Adrenal gland (tissue), 12 donors: ENCODE data around the gene UBAP2L. TPM values are rescaled to one million over a fixed set of nuclear protein-coding genes. Genes with fewer than 3 reads are reported as not detected.

Source experiments
- DNase-seq, 7 donors: peaks; one replicate each; pipeline ENCODE4 v3.0.0-alpha.2; 2019 to 2020
- H3K27ac ChIP-seq, 5 donors: fragments of 200-600 bp; sonication (generic) in 4 of 5; 1 replicate in 3 of 5; 2 replicates in 2 of 5; pipeline versions ENCODE4 v1.5.1 to v1.8.0; 2016 to 2020; ENCODE audit warnings: mild to moderate bottlenecking in 1 of 5
- H3K27me3 ChIP-seq: fragments of 200-600 bp; 2 replicates; pipeline ENCODE4 v1.8.0; 2021
- H3K36me3 ChIP-seq, 2 donors: fragments of 200-600 bp; replicated peaks in 1 of 2; 1 replicate in 1 of 2; 2 replicates in 1 of 2; pipeline versions ENCODE4 v1.5.1 to v1.8.0; 2018 to 2022
- H3K4me1 ChIP-seq, 2 donors: fragments of 200-600 bp; replicated peaks in 1 of 2; 1 replicate in 1 of 2; 2 replicates in 1 of 2; pipeline versions ENCODE4 v1.5.1 to v1.8.0; 2018 to 2021
- H3K4me3 ChIP-seq, 4 donors: fragments of 200-600 bp; sonication (generic) in 3 of 4; one replicate each; pipeline ENCODE4 v1.5.1; 2016 to 2018
- H3K9me3 ChIP-seq, 3 donors: fragments of 200-600 bp; sonication (generic) in 1 of 3; replicated peaks in 1 of 3; 1 replicate in 2 of 3; 2 replicates in 1 of 3; pipeline versions ENCODE4 v1.5.1 to v1.8.0; 2016 to 2021
- CTCF ChIP-seq, 6 experiments: fragments of 450-650 bp in 4 of 6; fragments of 200-600 bp in 2 of 6; sonication (generic) in 1 of 6; IDR thresholded peaks; 1 replicate in 5 of 6; 2 replicates in 1 of 6; pipeline versions ENCODE4 v1.5.1 to v1.8.0; 2016 to 2021; ENCODE audit warnings: antibody characterized with exemption in 6 of 6, mild to moderate bottlenecking in 2 of 6, moderate library complexity in 1 of 6
- POLR2A ChIP-seq, 2 donors: fragments of 450-650 bp; IDR thresholded peaks; one replicate each; pipeline ENCODE4 v1.6.1; 2017; ENCODE audit warnings: antibody characterized with exemption in 2 of 2, mild to moderate bottlenecking in 2 of 2, moderate library complexity in 1 of 2
- WGBS, 4 donors: extraction: QIAGEN DNeasy Blood & Tissue Kit in 2 of 4; methylation state at CpG; one replicate each; pipeline versions ENCODE4 v1.1.5 to v1.1.7; 2013 to 2017; 5-methylcytosine and 5-hydroxymethylcytosine counted together
- intact Hi-C, 2 donors: fragments of 100-400 bp; cut with DNase I; formaldehyde crosslinking; loops; one replicate each; pipeline versions ENCODE4 v1.14.1 to v1.15.0; 2022 to 2023
- polyA plus RNA-seq, 3 donors: library from polyadenylated mRNA; stranded (reverse); fragments of 200-250 nt in 2 of 3; fragments of 350-450 nt in 1 of 3; fragmentation: Illumina TruSeq in 1 of 3; extraction: RNeasy Lipid Tissue Mini Kit (QIAGEN cat#74804) in 1 of 3; gene quantifications; one replicate each; pipeline ENCODE4 v1.2.3, GENCODE V29; 2013 to 2014
- total RNA-seq, 9 donors: library from RNA; depleted of rRNA in 4 of 9; stranded (reverse); fragments of >200 nt in 4 of 9; fragments of 120-200 nt in 1 of 9; fragmentation: NEBNext Ultra II Directional in 1 of 9; extraction: Animal tissue kit (Norgen Biotek cat#: 25700) in 1 of 9; gene quantifications; one replicate each; pipeline versions ENCODE4 v1.1.0 to v1.2.4, GENCODE V29; 2013 to 2023
- donor health status: healthy with polysubstance abuse.
- donor health status: Bipolar disorder and iron deficiency.
- donor health status: DM: yes; HTN: yes; CAD: no.
- donor health status: DM: no; HTN: no; CAD: no.
- donor health status: DM: no; HTN: no; CAD: no.
- donor health status: DM: yes; HTN: yes; CAD: no.

The UBAP2L gene
- total and polyA plus RNA-seq, 12 donors, result 51.0 to 185 (median 95.0) TPM

GRCh38 chr1:154182344-154183045, 38.3 kb upstream of the UBAP2L start:
- Histone ChIP-seq H3K4me1 (peaks cover 48 to 51% of the 10 kb centered on the region in 2 donors), H3K27ac (peak overlapping the region; percentile 91 to 98 (median 92)), H3K36me3 (no peaks in the 10 kb centered on the region), H3K9me3 (no peaks in the 10 kb centered on the region), H3K27me3 (no peaks in the 10 kb centered on the region), H3K4me3 (peak overlapping the region; percentile 79 to 92 (median 88))
- TF ChIP-seq POLR2A (IDR thresholded peaks at IDR 0.05), result peak in 1 of 2 donors; percentile 63
- TF ChIP-seq CTCF (IDR thresholded peaks at IDR 0.05), result peak in 1 of 6 experiments; percentile 4
- WGBS, 4 donors, result 0 to 1% (median 0%) methylated on average over 22 to 35 of the region's 35 CpGs
- intact Hi-C loops, result no loop called here
- peak; percentile 74 to 89 (median 87) for DNase-seq

DNA sequence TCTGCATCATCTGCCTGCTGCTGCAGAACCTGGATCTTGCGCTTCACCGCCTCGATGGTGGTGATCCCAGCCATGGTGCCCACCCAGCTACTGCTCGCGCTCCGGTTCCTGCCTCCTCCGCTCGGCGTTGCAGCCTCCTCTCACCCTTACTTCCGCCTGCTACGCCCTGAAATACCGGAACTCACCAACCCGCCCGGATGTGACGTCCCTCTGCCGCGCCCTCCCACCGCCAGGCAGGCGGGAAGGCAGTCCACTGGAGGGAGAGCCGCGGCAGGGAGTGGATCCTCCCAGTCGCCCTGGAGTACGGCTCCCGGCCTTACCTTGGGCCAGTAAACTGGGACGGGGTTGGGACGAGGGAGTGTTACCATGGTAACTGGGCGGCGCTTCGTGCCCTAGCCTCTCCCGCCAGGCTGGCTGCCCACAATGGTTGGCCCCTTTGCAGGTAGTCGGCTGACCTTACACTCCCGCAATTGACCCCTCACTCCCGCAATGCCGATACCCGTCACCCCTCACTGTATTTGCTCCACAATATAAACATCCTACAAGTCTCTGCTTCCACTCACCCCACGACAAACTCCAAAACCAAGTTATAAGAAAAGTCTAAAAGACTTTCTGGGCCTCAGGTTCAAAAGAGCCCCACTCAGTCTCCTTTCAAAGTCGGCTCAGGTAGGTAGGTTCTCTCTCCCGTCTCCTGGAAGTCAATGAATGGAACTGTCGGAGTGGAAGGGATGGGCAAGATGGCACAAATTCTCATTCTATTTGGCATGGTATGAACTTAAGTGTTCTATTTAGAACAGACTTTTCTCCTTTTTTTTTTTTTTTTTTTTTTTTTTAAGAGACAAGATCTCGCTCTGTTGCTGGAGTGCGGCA, 37.5 kb upstream of the UBAP2L start:
- TF ChIP-seq CTCF (IDR thresholded peaks at IDR 0.05), result peak in 4 of 6 experiments; percentile 9 to 43 (median 28)
- peak; percentile 98 to 100 for TF ChIP-seq POLR2A (IDR thresholded peaks at IDR 0.05)
- no peaks in the 10 kb centered on the region for H3K36me3 ChIP-seq
- H3K4me1 ChIP-seq, result peaks cover 40 to 44% of the 10 kb centered on the region in 2 donors
- peak; percentile 96 to 99 (median 98) for DNase-seq
- no peaks in the 10 kb centered on the region for H3K27me3 ChIP-seq
- intact Hi-C loops, result no loop called here
- peak overlapping the region; percentile 79 to 92 (median 88) for H3K4me3 ChIP-seq
- H3K27ac ChIP-seq, result peak overlapping the region; percentile 91 to 98 (median 92)
- 5 to 13% (median 7%) methylated on average over 19 to 41 of the region's 41 CpGs for WGBS, 4 donors
- no peaks in the 10 kb centered on the region for H3K9me3 ChIP-seq

DNA sequence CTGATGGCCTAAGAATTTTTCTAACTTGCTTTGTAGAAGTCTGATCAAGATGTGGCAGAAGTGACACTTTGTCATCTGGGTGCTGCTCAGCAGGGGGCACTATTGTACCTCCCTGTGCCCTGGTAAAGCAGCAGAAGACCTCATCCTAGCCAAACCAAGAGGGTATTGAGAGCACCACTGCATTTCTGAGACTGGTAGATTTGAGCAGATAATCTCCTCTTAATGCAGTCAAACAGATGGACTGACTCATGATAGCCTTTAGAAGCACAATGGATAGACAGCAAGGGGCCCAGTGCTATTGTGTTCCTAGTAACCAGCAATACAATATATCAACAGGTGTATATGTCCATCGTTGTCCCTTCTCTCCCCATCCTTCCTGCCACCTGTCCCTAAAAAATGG, 34.6 kb upstream of the UBAP2L start:
- Histone ChIP-seq H3K27me3 (no peaks in the 10 kb centered on the region), H3K4me1 (peaks cover 11 to 15% of the 10 kb centered on the region in 2 donors), H3K4me3 (no peak overlapping the region), H3K27ac (no peak overlapping the region), H3K9me3 (no peaks in the 10 kb centered on the region), H3K36me3 (no peaks in the 10 kb centered on the region)
- 53 to 71% (median 68%) methylated on average over 1 of the region's 1 CpG for WGBS, 4 donors
- peak in 6 of 7 donors; percentile 38 to 73 (median 54) for DNase-seq
- intact Hi-C loops, result no loop called here
- TF ChIP-seq CTCF (IDR thresholded peaks at IDR 0.05) (peak in 5 of 6 experiments; percentile 27 to 44 (median 43)), POLR2A (IDR thresholded peaks at IDR 0.05) (no peak)

GRCh38 chr1:154186852-154187501, 33.8 kb upstream of the UBAP2L start:
- intact Hi-C loops, result no loop called here
- H3K27ac ChIP-seq, result no peak overlapping the region
- no peaks in the 10 kb centered on the region for H3K36me3 ChIP-seq
- no peaks in the 10 kb centered on the region for H3K27me3 ChIP-seq
- no peak for DNase-seq
- H3K9me3 ChIP-seq, result no peaks in the 10 kb centered on the region
- WGBS, 4 donors, result 43 to 48% (median 45%) methylated on average over 2 of the region's 2 CpGs
- H3K4me1 ChIP-seq, result peaks cover 6 to 7% of the 10 kb centered on the region in 2 donors
- no peak for TF ChIP-seq POLR2A (IDR thresholded peaks at IDR 0.05)
- TF ChIP-seq CTCF (IDR thresholded peaks at IDR 0.05), result no peak
- no peak overlapping the region for H3K4me3 ChIP-seq
